Endothelial cell of umbilical vein (primary cell): ENCODE data around the gene CAPN7. TPM values are rescaled to one million over a fixed set of nuclear protein-coding genes. Genes with fewer than 3 reads are reported as not detected.

ENCODE experiments used
- BruUV-seq: library from RNA; stranded (reverse); fragments of 400-500 nt; replicated peaks from 2 replicates; lab custom pipeline; 2021; lab: Mats Ljungman, UMichigan
- CTCF ChIA-PET: fragments of 300-600, 350-600 bp; sonication (Branson Sonifier 250); formaldehyde crosslinking; loops from one replicate; lab custom pipeline; 2021; ENCODE audit warnings: antibody characterized with exemption, inconsistent platforms; lab: Charles Lee
- POLR2A ChIA-PET: fragments of 300-600, 350-600 bp; sonication (Branson Sonifier 250); formaldehyde crosslinking; loops from one replicate; lab custom pipeline; 2021; ENCODE audit warnings: antibody characterized with exemption, inconsistent platforms; lab: Charles Lee
- DNase-seq: peaks from one replicate; pipeline ENCODE4 v3.0.0-alpha.2; 2011; ENCODE audit warnings: low read depth, low spot score
- FAIRE-seq: peaks from 2 replicates; lab custom pipeline; 2011; peaks lifted over from hg19 to GRCh38; lab: Jason Lieb, UNC
- H2AFZ ChIP-seq: 2 replicates; pipeline ENCODE4 v1.6.0; 2012; ENCODE audit warnings: low read depth, low read length, control low read depth, inconsistent platforms
- H3K27ac ChIP-seq: 2 replicates; pipeline ENCODE4 v1.5.1; 2011; ENCODE audit warnings: low read depth, mild to moderate bottlenecking, control low read depth, low read length, moderate library complexity; ENCODE audit not compliant: insufficient read depth
- H3K27me3 ChIP-seq, 2 experiments: 2 replicates each; pipeline versions ENCODE4 v1.6.0 to v1.6.1; 2011; ENCODE audit warnings: low read length in 2 of 2, mixed read lengths in 1 of 2; ENCODE audit not compliant: control insufficient read depth in 2 of 2, insufficient read depth in 2 of 2
- H3K36me3 ChIP-seq, 2 experiments: 2 replicates in 1 of 2; 3 replicates in 1 of 2; pipeline ENCODE4 v1.5.1; 2011; ENCODE audit warnings: low read length in 2 of 2, mild to moderate bottlenecking in 1 of 2, moderate library complexity in 1 of 2; ENCODE audit not compliant: control insufficient read depth in 2 of 2, insufficient read depth in 2 of 2; ENCODE audit errors: extremely low read depth in 1 of 2
- H3K4me1 ChIP-seq: 3 replicates; pipeline ENCODE4 v1.5.1; 2011; ENCODE audit warnings: mild to moderate bottlenecking, low read length; ENCODE audit not compliant: control insufficient read depth, insufficient read depth; ENCODE audit errors: extremely low read depth
- H3K4me2 ChIP-seq: 2 replicates; pipeline ENCODE4 v1.6.1; 2011; ENCODE audit warnings: low read length, control low read depth, mixed read lengths; ENCODE audit not compliant: insufficient read depth
- H3K4me3 ChIP-seq, 3 experiments: fragments of 200-600 bp in 1 of 3; sonication (generic), shearing (Covaris generic) in 1 of 3; replicated peaks in 1 of 3; 2 replicates each; pipeline ENCODE4 v1.5.1; 2011 to 2016; ENCODE audit warnings: control low read depth in 3 of 3, low read length in 3 of 3, mild to moderate bottlenecking in 2 of 3, inconsistent platforms in 1 of 3, low read depth in 1 of 3, moderate library complexity in 1 of 3; ENCODE audit not compliant: insufficient read depth in 1 of 3
- H3K79me2 ChIP-seq: 2 replicates; pipeline ENCODE4 v1.6.0; 2012; ENCODE audit warnings: low read length, inconsistent platforms; ENCODE audit not compliant: control insufficient read depth, insufficient read depth
- H3K9ac ChIP-seq: replicated peaks from 2 replicates; pipeline ENCODE3; 2011; ENCODE audit warnings: low read length, control low read depth; ENCODE audit not compliant: insufficient read depth; ENCODE audit errors: extremely low read depth
- H3K9me1 ChIP-seq: replicated peaks from 3 replicates; pipeline ENCODE4 v1.6.0; 2011; ENCODE audit warnings: mild to moderate bottlenecking, low read length; ENCODE audit not compliant: control insufficient read depth, insufficient read depth; ENCODE audit errors: extremely low read depth
- H3K9me3 ChIP-seq: replicated peaks from 2 replicates; pipeline ENCODE4 v1.5.1; 2012; ENCODE audit warnings: low read length, inconsistent platforms; ENCODE audit not compliant: control insufficient read depth, insufficient read depth
- H4K20me1 ChIP-seq: replicated peaks from 2 replicates; pipeline ENCODE3; 2011; ENCODE audit warnings: mild to moderate bottlenecking, low read length; ENCODE audit not compliant: control insufficient read depth, insufficient read depth; ENCODE audit errors: extremely low read depth
- CTCF ChIP-seq, 2 donors: IDR thresholded peaks; 1 replicate in 1 of 2; 2 replicates in 1 of 2; pipeline ENCODE4 v1.5.1; 2011; ENCODE audit warnings: low read length in 2 of 2, mild to moderate bottlenecking in 2 of 2, moderate library complexity in 2 of 2, control low read depth in 1 of 2, inconsistent platforms in 1 of 2, low read depth in 1 of 2; ENCODE audit not compliant: insufficient read depth in 1 of 2; ENCODE audit errors: extremely low read depth in 1 of 2
- EZH2 ChIP-seq: IDR thresholded peaks from 2 replicates; pipeline ENCODE4 v1.6.1; 2012; ENCODE audit warnings: borderline replicate concordance, low read depth, mild to moderate bottlenecking, moderate library complexity, low read length, inconsistent platforms; ENCODE audit not compliant: severe bottlenecking
- FOS ChIP-seq: IDR thresholded peaks from 2 replicates; pipeline ENCODE4 v1.6.1; 2011; ENCODE audit warnings: mild to moderate bottlenecking, low read length, moderate library complexity, borderline replicate concordance; ENCODE audit not compliant: insufficient read depth
- GATA2 ChIP-seq: IDR thresholded peaks from 2 replicates; pipeline ENCODE4 v1.7.0; 2011; ENCODE audit warnings: low read depth, mild to moderate bottlenecking, moderate library complexity, mixed read lengths, low read length; ENCODE audit not compliant: insufficient read length, insufficient read depth
- MAX ChIP-seq: IDR thresholded peaks from 2 replicates; pipeline ENCODE4 v1.6.1; 2011; ENCODE audit not compliant: insufficient read depth, insufficient read length
- MYC ChIP-seq: IDR thresholded peaks from one replicate; pipeline ENCODE4 v1.6.1; 2011; ENCODE audit warnings: mild to moderate bottlenecking, low read depth, low read length
- POLR2A ChIP-seq: IDR thresholded peaks from 2 replicates; pipeline ENCODE4 v1.6.1; 2012; ENCODE audit warnings: low read depth, mild to moderate bottlenecking, control low read depth, low read length
- POLR2AphosphoS5 ChIP-seq: IDR thresholded peaks from 2 replicates; pipeline ENCODE4 v1.6.1; 2012; ENCODE audit warnings: low read depth, mild to moderate bottlenecking, control low read depth, low read length, moderate library complexity; ENCODE audit not compliant: insufficient read depth
- dilution Hi-C: fragments of 300-500 bp; cut with MboI; formaldehyde crosslinking; loops from one replicate; pipeline ENCODE4 v1.15.0; 2019; ENCODE audit warnings: low sequenced_read_pairs; ENCODE audit not compliant: extremely low pct_ligation_motif_present
- intact Hi-C: fragments of 100-400 bp; cut with micrococcal nuclease; formaldehyde crosslinking; loops from one replicate; pipeline ENCODE4 v1.10.0; 2022
- polyA plus RNA-seq, 4 experiments: library from polyadenylated mRNA; depleted of rRNA in 3 of 4; stranded (reverse) in 3 of 4; unstranded in 1 of 4; fragments of >200 nt; gene quantifications; 2 replicates each; pipeline versions ENCODE4 v1.2.1 to v1.2.3, GENCODE V29; 2011 to 2012; ENCODE audit warnings: missing spikeins in 1 of 4
- total RNA-seq: library from RNA; stranded (reverse); gene quantifications from 2 replicates; pipeline ENCODE4 v1.2.3, GENCODE V29; 2021

CAPN7 gene
- total and polyA plus RNA-seq, 2 donors (not counting 3 experiments of a cell fraction or from before 2014, with no cell fraction given), result 13.2 to 32.7 TPM

- FAIRE-seq (no peak), DNase-seq (no peak)
- Histone ChIP-seq H2AFZ (no peak overlapping the region), H3K9me1 (no peaks in the 10 kb centered on the region), H3K27me3 (peaks cover 18 to 20% of the 10 kb centered on the region in 2 experiments), H3K4me3 (no peak overlapping the region), H3K9me3 (no peaks in the 10 kb centered on the region), H3K9ac (no peak overlapping the region), H4K20me1 (no peaks in the 10 kb centered on the region), H3K4me2 (no peak overlapping the region), H3K4me1 (no peaks in the 10 kb centered on the region), H3K36me3 (no peaks in the 10 kb centered on the region), H3K27ac (no peak overlapping the region), H3K79me2 (no peaks in the 10 kb centered on the region)
- intact Hi-C loops (no loop called here), dilution Hi-C loops (no loop called here)
- TF ChIP-seq MYC (no peak), FOS (no peak)
- CTCF ChIA-PET, result interaction anchor here (1.4 to 2.4 kb wide), 4 partner anchors 78 to 211 kb away, joined by 4 to 10 read pairs (median 6); no protein-coding TSS in a partner anchor
- no TSS peak for BruUV-seq
- POLR2A ChIA-PET, result no interaction called here
These were observed 8.6 kb upstream of the CAPN7 start for GRCh38 chr3:15197340-15198029.

GRCh38 chr3:15198686-15199085 lies 7.4 kb upstream of the CAPN7 start:
- H3K4me3 ChIP-seq, result no peak overlapping the region
- FAIRE-seq, result no peak
- H3K27me3 ChIP-seq, result peaks cover 14 to 20% of the 10 kb centered on the region in 2 experiments
- H3K4me2 ChIP-seq, result no peak overlapping the region
- POLR2A ChIA-PET, result no interaction called here
- TF ChIP-seq MAX, result no peak
- TF ChIP-seq FOS, result no peak
- no peak for TF ChIP-seq CTCF (IDR thresholded peaks at IDR 0.05; ENCODE audit: extremely low read depth in 1 of 2, insufficient read depth in 1 of 2, low read depth in 1 of 2, low read length in 2 of 2)
- TF ChIP-seq MYC, result no peak
- no peak for TF ChIP-seq GATA2
- TF ChIP-seq POLR2A, result no peak
- TF ChIP-seq POLR2AphosphoS5, result no peak
- no peak for TF ChIP-seq EZH2
- no peaks in the 10 kb centered on the region for H3K9me1 ChIP-seq
- no peaks in the 10 kb centered on the region for H3K9me3 ChIP-seq
- H4K20me1 ChIP-seq, result no peaks in the 10 kb centered on the region
- CTCF ChIA-PET, result interaction anchor here (0.6 to 0.9 kb wide), 2 partner anchors 91 to 292 kb away, joined by 3 read pairs; no protein-coding TSS in a partner anchor
- dilution Hi-C loops (no loop called here), intact Hi-C loops (no loop called here)
- no peak overlapping the region for H2AFZ ChIP-seq
- H3K4me1 ChIP-seq, result no peaks in the 10 kb centered on the region
- no TSS peak for BruUV-seq
- no peak overlapping the region for H3K27ac ChIP-seq
- DNase-seq, result no peak
- no peaks in the 10 kb centered on the region for H3K79me2 ChIP-seq
- no peaks in the 10 kb centered on the region for H3K36me3 ChIP-seq
- no peak overlapping the region for H3K9ac ChIP-seq
